Measurements from ENCODE around the gene NT5DC3. TPM values are rescaled to one million over a fixed set of nuclear protein-coding genes. Genes with fewer than 3 reads are reported as not detected.

Gene NT5DC3
- total RNA-seq, 1 donor from 2014 or later = 22.4 TPM

- FAIRE-seq = no peak
Measured at GRCh38 chr12:103833891-103834290, 7.1 kb downstream of the NT5DC3 start.

GRCh38 chr12:103833095-103833775 is 7.8 kb downstream of the NT5DC3 start:
- DNase-seq (ENCODE audit: low spot score in 2 of 2) (no peak), FAIRE-seq (no peak)

More at GRCh38 chr12:103833891-103834290, 7.1 kb downstream of the NT5DC3 start:
- DNase-seq (ENCODE audit: low spot score in 2 of 2) = no peak

- FAIRE-seq (no peak), DNase-seq (ENCODE audit: low spot score in 2 of 2) (no peak)
Measured at GRCh38 chr12:103832048-103832997, 8.7 kb downstream of the NT5DC3 start.

GRCh38 chr12:103830730-103831320 is 10.2 kb downstream of the NT5DC3 start:
- FAIRE-seq = no peak
- DNase-seq (ENCODE audit: low spot score in 2 of 2) = no peak

- no peak for FAIRE-seq
- no peak for DNase-seq (ENCODE audit: low spot score in 2 of 2)
Measured at GRCh38 chr12:103830025-103830725, 10.9 kb downstream of the NT5DC3 start.

GRCh38 chr12:103829092-103829491 is 11.9 kb downstream of the NT5DC3 start:
- DNase-seq (ENCODE audit: low spot score in 2 of 2) = no peak
- FAIRE-seq = no peak

GRCh38 chr12:103827911-103828391 is 13.1 kb downstream of the NT5DC3 start:
- FAIRE-seq (no peak), DNase-seq (ENCODE audit: low spot score in 2 of 2) (no peak)

- no peak for DNase-seq (ENCODE audit: low spot score in 2 of 2)
Measured at GRCh38 chr12:103824845-103825244, 16.2 kb downstream of the NT5DC3 start.

GRCh38 chr12:103824290-103824689 is 16.7 kb downstream of the NT5DC3 start:
- DNase-seq (ENCODE audit: low spot score in 2 of 2) (no peak), FAIRE-seq (no peak)

More at GRCh38 chr12:103824845-103825244, 16.2 kb downstream of the NT5DC3 start:
- no peak for FAIRE-seq

- FAIRE-seq (no peak), DNase-seq (ENCODE audit: low spot score in 2 of 2) (no peak)
Measured at GRCh38 chr12:103823871-103824270, 17.2 kb downstream of the NT5DC3 start.

- DNase-seq (ENCODE audit: low spot score in 2 of 2) (no peak), FAIRE-seq (no peak)
Measured at GRCh38 chr12:103821773-103822172, 19.3 kb downstream of the NT5DC3 start.

GRCh38 chr12:103820881-103821489 is 20.0 kb downstream of the NT5DC3 start:
- no peak for FAIRE-seq

GRCh38 chr12:103820361-103820760 is 20.7 kb downstream of the NT5DC3 start:
- DNase-seq (ENCODE audit: low spot score in 2 of 2) (no peak), FAIRE-seq (no peak)

More at GRCh38 chr12:103820881-103821489, 20.0 kb downstream of the NT5DC3 start:
- DNase-seq (ENCODE audit: low spot score in 2 of 2) = no peak

GRCh38 chr12:103819892-103820291 is 21.1 kb downstream of the NT5DC3 start:
- FAIRE-seq (no peak), DNase-seq (ENCODE audit: low spot score in 2 of 2) (no peak)

GRCh38 chr12:103819312-103819711 is 21.7 kb downstream of the NT5DC3 start:
- no peak for DNase-seq (ENCODE audit: low spot score in 2 of 2)
- FAIRE-seq = no peak

GRCh38 chr12:103817791-103818190 is 23.2 kb downstream of the NT5DC3 start:
- DNase-seq (ENCODE audit: low spot score in 2 of 2) (no peak), FAIRE-seq (no peak)

GRCh38 chr12:103816663-103817062 is 24.4 kb downstream of the NT5DC3 start:
- DNase-seq (ENCODE audit: low spot score in 2 of 2) (no peak), FAIRE-seq (no peak)

- no peak for DNase-seq (ENCODE audit: low spot score in 2 of 2)
- FAIRE-seq = no peak
Measured at GRCh38 chr12:103814436-103814835, 26.6 kb downstream of the NT5DC3 start.

- FAIRE-seq (no peak), DNase-seq (ENCODE audit: low spot score in 2 of 2) (no peak)
Measured at GRCh38 chr12:103813949-103814348, 27.1 kb downstream of the NT5DC3 start.

GRCh38 chr12:103813426-103813825 is 27.6 kb downstream of the NT5DC3 start:
- no peak for DNase-seq (ENCODE audit: low spot score in 2 of 2)
- FAIRE-seq = no peak
